Parathyroid adenoma (tissue), 2 donors: ENCODE data around the gene UCN2.

Source experiments
- H2AFZ ChIP-seq: fragments of 300-600 bp; sonication (generic); one replicate; pipeline ENCODE4 v1.7.0; 2017; ENCODE audit warnings: antibody characterized with exemption, mild to moderate bottlenecking
- H3K27ac ChIP-seq: fragments of 300-600 bp; sonication (generic); one replicate; pipeline ENCODE4 v1.7.0; 2017
- H3K27me3 ChIP-seq: fragments of 300-600 bp; sonication (generic); one replicate; pipeline ENCODE4 v1.7.0; 2017; ENCODE audit warnings: low read length; ENCODE audit not compliant: control insufficient read depth, insufficient read depth
- H3K36me3 ChIP-seq: fragments of 300-600 bp; sonication (generic); one replicate; pipeline ENCODE4 v1.7.0; 2017; ENCODE audit warnings: low read length; ENCODE audit not compliant: control insufficient read depth, insufficient read depth
- H3K4me1 ChIP-seq: fragments of 300-600 bp; sonication (generic); one replicate; pipeline ENCODE4 v1.7.0; 2017; ENCODE audit warnings: control low read depth
- H3K4me2 ChIP-seq: fragments of 300-600 bp; sonication (generic); one replicate; pipeline ENCODE4 v1.7.0; 2017; ENCODE audit warnings: low read length
- H3K4me3 ChIP-seq: fragments of 300-600 bp; sonication (generic); one replicate; pipeline ENCODE4 v1.7.0; 2017; ENCODE audit warnings: low read depth, low read length
- H3K79me2 ChIP-seq: fragments of 300-600 bp; sonication (generic); one replicate; pipeline ENCODE4 v1.7.0; 2017; ENCODE audit warnings: control low read depth
- H3K9ac ChIP-seq: fragments of 300-600 bp; sonication (generic); one replicate; pipeline ENCODE4 v1.7.0; 2017; ENCODE audit warnings: mild to moderate bottlenecking
- H3K9me3 ChIP-seq: fragments of 300-600 bp; sonication (generic); one replicate; pipeline ENCODE4 v1.7.0; 2017; ENCODE audit warnings: low read length; ENCODE audit not compliant: control insufficient read depth
- TF ChIP-seq, protein P1 (sequence below): fragments of 300-600 bp; sonication (generic); IDR thresholded peaks from one replicate; pipeline ENCODE4 v1.7.0; 2017; ENCODE audit warnings: antibody characterized with exemption, mild to moderate bottlenecking
- donor health status: primary hyperparathyroidism.

The UCN2 gene

DNA sequence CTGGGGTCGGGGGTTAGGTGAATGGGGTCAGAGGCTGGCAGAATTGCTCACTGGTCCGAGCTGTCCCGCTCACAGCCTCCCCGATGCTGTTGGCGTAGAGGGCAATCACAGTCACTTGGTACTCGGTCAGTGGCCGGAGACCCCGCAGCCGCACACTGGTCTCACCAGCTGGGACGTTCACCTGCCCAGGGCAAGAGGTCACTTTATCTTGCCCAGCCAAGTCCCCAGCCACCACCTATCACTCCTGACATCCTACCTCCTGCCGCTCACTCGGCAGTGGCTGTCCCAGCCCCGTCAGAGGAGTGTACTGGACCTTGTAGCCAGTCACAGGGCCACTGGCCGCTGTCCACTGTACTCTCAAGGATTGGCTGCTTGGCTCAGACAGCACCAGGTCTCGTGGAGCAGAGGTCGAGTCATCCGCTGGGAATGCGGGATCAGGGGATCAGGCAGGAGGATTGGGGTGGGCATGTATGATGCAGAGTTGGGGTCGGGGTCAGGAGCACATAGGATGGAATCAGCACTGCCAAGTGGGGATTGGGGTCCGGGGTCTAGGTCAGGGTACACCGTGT is 29.0 kb upstream of the UCN2 start:
- H3K4me1 ChIP-seq: peaks cover 7% of the 10 kb centered on the region
- H3K36me3 ChIP-seq: no peaks in the 10 kb centered on the region
- H3K9ac ChIP-seq: no peak overlapping the region
- H3K4me3 ChIP-seq: no peak overlapping the region
- no peak overlapping the region for H3K27ac ChIP-seq
- H3K9me3 ChIP-seq: no peaks in the 10 kb centered on the region
- TF ChIP-seq, protein P1, sequence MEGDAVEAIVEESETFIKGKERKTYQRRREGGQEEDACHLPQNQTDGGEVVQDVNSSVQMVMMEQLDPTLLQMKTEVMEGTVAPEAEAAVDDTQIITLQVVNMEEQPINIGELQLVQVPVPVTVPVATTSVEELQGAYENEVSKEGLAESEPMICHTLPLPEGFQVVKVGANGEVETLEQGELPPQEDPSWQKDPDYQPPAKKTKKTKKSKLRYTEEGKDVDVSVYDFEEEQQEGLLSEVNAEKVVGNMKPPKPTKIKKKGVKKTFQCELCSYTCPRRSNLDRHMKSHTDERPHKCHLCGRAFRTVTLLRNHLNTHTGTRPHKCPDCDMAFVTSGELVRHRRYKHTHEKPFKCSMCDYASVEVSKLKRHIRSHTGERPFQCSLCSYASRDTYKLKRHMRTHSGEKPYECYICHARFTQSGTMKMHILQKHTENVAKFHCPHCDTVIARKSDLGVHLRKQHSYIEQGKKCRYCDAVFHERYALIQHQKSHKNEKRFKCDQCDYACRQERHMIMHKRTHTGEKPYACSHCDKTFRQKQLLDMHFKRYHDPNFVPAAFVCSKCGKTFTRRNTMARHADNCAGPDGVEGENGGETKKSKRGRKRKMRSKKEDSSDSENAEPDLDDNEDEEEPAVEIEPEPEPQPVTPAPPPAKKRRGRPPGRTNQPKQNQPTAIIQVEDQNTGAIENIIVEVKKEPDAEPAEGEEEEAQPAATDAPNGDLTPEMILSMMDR: no peak
- no peak overlapping the region for H3K4me2 ChIP-seq
- H2AFZ ChIP-seq: no peak overlapping the region
- H3K79me2 ChIP-seq: no peaks in the 10 kb centered on the region
- no peaks in the 10 kb centered on the region for H3K27me3 ChIP-seq

DNA sequence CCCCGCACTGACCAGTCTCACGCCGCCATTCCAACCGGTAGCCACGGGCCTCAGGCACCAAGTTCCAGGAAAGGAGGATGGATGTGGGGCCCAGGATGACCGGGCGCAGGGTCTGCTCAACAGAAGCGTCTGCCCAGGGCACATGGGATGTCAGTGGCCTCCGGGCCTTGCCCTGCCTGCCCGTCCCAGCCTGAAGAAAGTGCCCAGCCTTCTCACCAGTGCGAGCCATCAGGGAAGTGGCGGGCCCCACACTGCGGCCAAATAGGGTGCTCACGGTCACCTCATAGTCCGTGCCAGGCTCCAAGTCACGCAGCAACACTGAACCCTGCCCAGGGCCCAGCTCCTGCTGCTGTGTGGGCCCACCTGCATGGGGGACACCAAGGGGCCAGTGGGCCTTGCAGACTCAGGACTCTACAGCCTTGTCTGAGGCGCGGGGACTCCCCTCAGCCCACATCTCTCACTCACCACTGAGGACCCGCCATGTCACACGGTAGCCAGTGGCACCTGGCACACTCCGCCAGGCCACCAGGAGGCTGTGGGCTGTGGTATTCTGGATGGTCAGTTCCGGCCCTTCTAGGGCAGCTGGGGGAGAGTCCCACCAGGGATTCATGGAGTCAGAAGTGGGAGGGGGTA is 28.4 kb upstream of the UCN2 start:
- Histone ChIP-seq H3K27me3 (no peaks in the 10 kb centered on the region), H3K4me2 (no peak overlapping the region), H3K27ac (no peak overlapping the region), H3K79me2 (no peaks in the 10 kb centered on the region), H2AFZ (no peak overlapping the region), H3K36me3 (no peaks in the 10 kb centered on the region), H3K4me1 (peaks cover 7% of the 10 kb centered on the region), H3K4me3 (no peak overlapping the region), H3K9ac (no peak overlapping the region), H3K9me3 (no peaks in the 10 kb centered on the region)
- TF ChIP-seq, protein P1: no peak

GRCh38 chr3:48591436-48591835 is 27.9 kb upstream of the UCN2 start:
- Histone ChIP-seq H3K4me1 (peaks cover 7% of the 10 kb centered on the region), H3K36me3 (no peaks in the 10 kb centered on the region)
- TF ChIP-seq, protein P1: no peak

DNA sequence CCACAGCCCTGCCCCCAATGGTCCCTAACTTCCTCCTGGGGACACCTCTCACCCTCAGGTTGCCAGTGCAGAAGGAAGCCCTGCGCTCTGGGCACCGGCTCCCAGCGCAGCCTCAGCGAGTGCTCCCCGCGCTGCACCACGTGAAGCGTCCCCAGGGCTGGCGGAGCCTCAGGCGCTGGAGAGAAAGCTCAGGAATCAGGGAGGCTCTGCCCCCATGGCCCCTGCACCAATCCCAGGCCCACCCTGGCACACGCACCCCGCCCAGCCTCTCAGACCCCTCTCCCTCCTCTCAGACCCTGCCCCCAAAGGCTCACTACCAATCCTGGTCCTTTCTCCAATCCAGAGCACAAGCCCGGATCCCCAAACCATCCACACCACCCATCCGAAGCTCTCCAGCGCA is 24.6 kb upstream of the UCN2 start:
- H3K9ac ChIP-seq: no peak overlapping the region
- H3K27ac ChIP-seq: no peak overlapping the region
- H3K4me2 ChIP-seq: no peak overlapping the region
- no peaks in the 10 kb centered on the region for H3K27me3 ChIP-seq
- no peak overlapping the region for H3K4me3 ChIP-seq
- no peak overlapping the region for H2AFZ ChIP-seq
- no peaks in the 10 kb centered on the region for H3K9me3 ChIP-seq
- TF ChIP-seq, protein P1: no peak
- H3K36me3 ChIP-seq: no peaks in the 10 kb centered on the region
- H3K4me1 ChIP-seq: no peaks in the 10 kb centered on the region
- no peaks in the 10 kb centered on the region for H3K79me2 ChIP-seq

More at GRCh38 chr3:48591436-48591835, 27.9 kb upstream of the UCN2 start:
- H3K9ac ChIP-seq: no peak overlapping the region
- H3K79me2 ChIP-seq: no peaks in the 10 kb centered on the region
- no peak overlapping the region for H3K4me3 ChIP-seq
- H2AFZ ChIP-seq: no peak overlapping the region
- no peaks in the 10 kb centered on the region for H3K27me3 ChIP-seq
- H3K4me2 ChIP-seq: no peak overlapping the region
- no peak overlapping the region for H3K27ac ChIP-seq
- H3K9me3 ChIP-seq: no peaks in the 10 kb centered on the region

DNA sequence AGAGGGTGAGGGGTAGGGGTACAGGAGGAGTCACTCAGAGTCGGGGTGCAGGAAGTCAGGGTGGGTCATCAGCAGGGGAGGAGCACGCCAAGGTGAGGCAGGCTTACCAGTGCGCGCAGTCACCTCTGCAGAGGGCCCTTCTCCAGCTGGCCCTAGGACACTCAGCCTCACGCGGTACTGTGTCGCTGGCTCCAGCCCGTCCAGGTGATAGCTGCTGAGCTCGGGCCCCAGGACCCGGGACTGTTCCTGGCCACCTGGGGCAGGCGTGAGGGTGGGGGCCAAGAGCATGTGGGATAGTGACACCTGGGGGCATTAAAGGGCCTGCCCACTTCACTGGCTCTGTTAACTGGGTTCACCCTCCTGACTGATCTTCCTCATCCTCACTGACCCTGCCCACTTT is 24.1 kb upstream of the UCN2 start:
- H3K4me2 ChIP-seq: no peak overlapping the region
- H3K79me2 ChIP-seq: no peaks in the 10 kb centered on the region
- no peak overlapping the region for H2AFZ ChIP-seq
- TF ChIP-seq, protein P1: no peak
- H3K4me3 ChIP-seq: no peak overlapping the region
- no peaks in the 10 kb centered on the region for H3K9me3 ChIP-seq
- H3K36me3 ChIP-seq: no peaks in the 10 kb centered on the region
- H3K4me1 ChIP-seq: no peaks in the 10 kb centered on the region
- no peak overlapping the region for H3K9ac ChIP-seq
- no peak overlapping the region for H3K27ac ChIP-seq
- H3K27me3 ChIP-seq: no peaks in the 10 kb centered on the region
